HS-27A (cell line): Measurements from ENCODE around the gene TRIM44.
A peak's percentile ranks its signal among the peaks of the same experiment; 100 is the strongest.
"Not testable (repeated sequence)": the region's sequence is repeated elsewhere in the genome, so short reads cannot be mapped to it uniquely, and the experiment has no call there.

Experiments
- DNase-seq: peaks from one replicate; pipeline ENCODE4 v3.0.0-alpha.2; 2012; ENCODE audit warnings: low read depth, missing footprints

TRIM44 gene

GRCh38 chr11:35753573-35753972 lies 91.0 kb downstream of the TRIM44 start:
- DNase-seq: not testable (repeated sequence)

- not testable (repeated sequence) for DNase-seq
These were observed 97.4 kb downstream of the TRIM44 start for GRCh38 chr11:35759951-35760350.

GRCh38 chr11:35761899-35762298 lies 99.3 kb downstream of the TRIM44 start:
- DNase-seq: no peak

GRCh38 chr11:35763301-35763700 lies 100.7 kb downstream of the TRIM44 start:
- no peak for DNase-seq

- DNase-seq: no peak
These were observed 101.2 kb downstream of the TRIM44 start for GRCh38 chr11:35763765-35764164.

- no peak for DNase-seq
These were observed 101.8 kb downstream of the TRIM44 start for GRCh38 chr11:35764417-35764816.

GRCh38 chr11:35765211-35765610 lies 102.6 kb downstream of the TRIM44 start:
- no peak for DNase-seq

- no peak for DNase-seq
These were observed 104.1 kb downstream of the TRIM44 start for GRCh38 chr11:35766651-35767050.

GRCh38 chr11:35770425-35770824 lies 107.8 kb downstream of the TRIM44 start:
- peak; percentile 23 for DNase-seq

GRCh38 chr11:35771722-35772121 lies 109.1 kb downstream of the TRIM44 start:
- no peak for DNase-seq

- DNase-seq: not testable (repeated sequence)
These were observed 114.7 kb downstream of the TRIM44 start for GRCh38 chr11:35777241-35777640.

GRCh38 chr11:35778943-35779342 lies 116.4 kb downstream of the TRIM44 start:
- DNase-seq: not testable (repeated sequence)

- DNase-seq: no peak
These were observed 116.8 kb downstream of the TRIM44 start for GRCh38 chr11:35779409-35779808.

GRCh38 chr11:35780951-35781860 lies 118.6 kb downstream of the TRIM44 start:
- DNase-seq: no peak

- DNase-seq: no peak
These were observed 119.4 kb downstream of the TRIM44 start for GRCh38 chr11:35781861-35782470.

GRCh38 chr11:35783809-35784208 lies 121.2 kb downstream of the TRIM44 start:
- no peak for DNase-seq

- no peak for DNase-seq
These were observed 122.1 kb downstream of the TRIM44 start for GRCh38 chr11:35784699-35785098.

GRCh38 chr11:35785287-35786167 lies 123.0 kb downstream of the TRIM44 start:
- DNase-seq: no peak

GRCh38 chr11:35786188-35786587 lies 123.6 kb downstream of the TRIM44 start:
- DNase-seq: no peak

GRCh38 chr11:35787013-35787504 lies 124.5 kb downstream of the TRIM44 start:
- DNase-seq: no peak

- no peak for DNase-seq
These were observed 125.1 kb downstream of the TRIM44 start for GRCh38 chr11:35787626-35788025.
